Measurements from ENCODE around the gene TP73.

- TF ChIP-seq FOSL1 (IDR thresholded peaks at IDR 0.05; ENCODE audit: low read depth) (no peak), MAX (IDR thresholded peaks at IDR 0.05) (no peak), YY1 (IDR thresholded peaks at IDR 0.05; ENCODE audit: extremely low read depth, insufficient replicate concordance, low read depth, low read length) (no peak), JUND (IDR thresholded peaks at IDR 0.05) (no peak), EZH2 (IDR thresholded peaks at IDR 0.05) (no peak), RAD21 (IDR thresholded peaks at IDR 0.05; ENCODE audit: low read depth) (no peak), CTCF (IDR thresholded peaks at IDR 0.05 in 2 of 3, conservative IDR thresholded peaks at IDR 0.05 in 1 of 3; ENCODE audit: borderline replicate concordance in 1 of 3, insufficient read depth in 1 of 3, low read depth in 2 of 3, low read length in 2 of 3) (no peak)
Observed at GRCh38 chr1:3703786-3704371, 51.6 kb downstream of the TP73 start.
